SK-N-SH (cell line): Measurements from ENCODE around the gene KIAA0232. TPM values are rescaled to one million over a fixed set of nuclear protein-coding genes. Genes with fewer than 3 reads are reported as not detected.

Experiments
- CTCF ChIA-PET: fragments of 300-600, 350-600 bp; formaldehyde crosslinking; extraction: SDS; loops from one replicate; lab custom pipeline; 2021; lab: Yijun Ruan, JAX
- POLR2A ChIA-PET: fragments of 350-600 bp; sonication (Branson Sonifier 250); formaldehyde crosslinking; extraction: SDS; loops from one replicate; lab custom pipeline; 2020; ENCODE audit warnings: antibody characterized with exemption, inconsistent platforms; lab: Yijun Ruan, JAX
- DNase-seq: peaks from one replicate; pipeline ENCODE4 v3.0.0; 2012
- H2AFZ ChIP-seq: fragments of 200-600 bp; sonication (generic); 2 replicates; pipeline ENCODE4 v1.8.1; 2016; ENCODE audit warnings: antibody characterized with exemption, mild to moderate bottlenecking, low read depth
- H3F3A ChIP-seq: fragments of 200-600 bp; sonication (generic); replicated peaks from 2 replicates; pipeline ENCODE3; 2016; ENCODE audit warnings: antibody characterized with exemption, mild to moderate bottlenecking; ENCODE audit not compliant: insufficient read depth
- H3K27ac ChIP-seq, 2 experiments: fragments of 200-500 bp in 1 of 2; fragments of 200-600 bp in 1 of 2; sonication (Bioruptor generic) in 1 of 2; sonication (generic), shearing (Covaris generic) in 1 of 2; 2 replicates each; pipeline versions ENCODE4 v1.5.1 to v1.6.1; 2014 to 2016; ENCODE audit warnings: low read depth in 2 of 2, inconsistent platforms in 1 of 2, low read length in 1 of 2, mild to moderate bottlenecking in 1 of 2, mixed read lengths in 1 of 2
- H3K27me3 ChIP-seq: fragments of 200-600 bp; sonication (generic), shearing (Covaris generic); 2 replicates; pipeline ENCODE4 v1.6.1; 2016; ENCODE audit warnings: mixed run types; ENCODE audit not compliant: insufficient read depth
- H3K36me3 ChIP-seq, 2 experiments: fragments of 200-500 bp in 1 of 2; fragments of 200-600 bp in 1 of 2; sonication (Bioruptor generic) in 1 of 2; sonication (generic) in 1 of 2; replicated peaks in 1 of 2; 2 replicates each; pipeline versions ENCODE3 to v1.5.1; 2014 to 2016; ENCODE audit warnings: low read length in 1 of 2, mild to moderate bottlenecking in 1 of 2; ENCODE audit not compliant: insufficient read depth in 2 of 2, control insufficient read depth in 1 of 2
- H3K4me1 ChIP-seq, 2 experiments: fragments of 200-500 bp in 1 of 2; fragments of 200-600 bp in 1 of 2; sonication (Bioruptor generic) in 1 of 2; sonication (generic), shearing (Covaris generic) in 1 of 2; 2 replicates each; pipeline versions ENCODE4 v1.5.1 to v1.6.1; 2014 to 2016; ENCODE audit warnings: low read depth in 1 of 2, low read length in 1 of 2, mixed run types in 1 of 2; ENCODE audit not compliant: insufficient read depth in 2 of 2, control insufficient read depth in 1 of 2
- H3K4me2 ChIP-seq: fragments of 200-600 bp; sonication (generic), shearing (Covaris generic); 2 replicates; pipeline ENCODE4 v1.6.1; 2017; ENCODE audit warnings: mixed run types
- H3K4me3 ChIP-seq, 2 experiments: fragments of 200-500 bp in 1 of 2; fragments of 200-600 bp in 1 of 2; sonication (Bioruptor generic) in 1 of 2; sonication (generic), shearing (Covaris generic) in 1 of 2; 2 replicates each; pipeline versions ENCODE4 v1.5.1 to v1.8.1; 2014 to 2016; ENCODE audit warnings: low read depth in 2 of 2, inconsistent platforms in 1 of 2, low read length in 1 of 2, mild to moderate bottlenecking in 1 of 2, mixed read lengths in 1 of 2, moderate library complexity in 1 of 2
- H3K79me2 ChIP-seq: fragments of 200-600 bp; sonication (generic); 2 replicates; pipeline ENCODE4 v1.8.1; 2017; ENCODE audit warnings: mild to moderate bottlenecking; ENCODE audit not compliant: insufficient read depth
- H3K9ac ChIP-seq: fragments of 200-600 bp; sonication (generic); 2 replicates; pipeline ENCODE4 v1.6.1; 2017; ENCODE audit warnings: mixed run types
- H3K9me2 ChIP-seq: fragments of 200-600 bp; sonication (generic); 2 replicates; pipeline ENCODE4 v1.6.1; 2017; ENCODE audit warnings: mixed run types
- H3K9me3 ChIP-seq: fragments of 200-600 bp; sonication (generic); 2 replicates; pipeline ENCODE4 v1.6.1; 2017; ENCODE audit warnings: mixed run types, mild to moderate bottlenecking, moderate library complexity
- H4K20me1 ChIP-seq: fragments of 200-600 bp; sonication (generic); 2 replicates; pipeline ENCODE4 v1.6.1; 2017; ENCODE audit warnings: mild to moderate bottlenecking, mixed run types; ENCODE audit not compliant: insufficient read depth
- ELF1 ChIP-seq: IDR thresholded peaks from 2 replicates; pipeline ENCODE4 v1.4.0; 2012
- EP300 ChIP-seq, 2 experiments: IDR thresholded peaks; 2 replicates each; pipeline versions ENCODE4 v1.4.0 to v1.6.1; 2012; ENCODE audit warnings: borderline replicate concordance in 1 of 2, low read depth in 1 of 2, low read length in 1 of 2
- FOXM1 ChIP-seq: IDR thresholded peaks from 2 replicates; pipeline ENCODE4 v1.4.0; 2012; ENCODE audit warnings: low read depth, mild to moderate bottlenecking
- MEF2A ChIP-seq: IDR thresholded peaks from 2 replicates; pipeline ENCODE4 v1.4.0; 2012; ENCODE audit warnings: low read depth, borderline replicate concordance
- RCOR1 ChIP-seq: fragments of 150-350 bp; IDR thresholded peaks from 2 replicates; pipeline ENCODE4 v1.6.1; 2017; ENCODE audit warnings: antibody characterized with exemption, low read length
- RFX5 ChIP-seq: IDR thresholded peaks from 2 replicates; pipeline ENCODE4 v1.6.1; 2012; ENCODE audit warnings: mild to moderate bottlenecking, improper control_type of control experiment, low read length
- SMC3 ChIP-seq: IDR thresholded peaks from 2 replicates; pipeline ENCODE4 v1.6.1; 2012; ENCODE audit warnings: low read depth, low read length, improper control_type of control experiment
- TAF1 ChIP-seq: IDR thresholded peaks from 2 replicates; pipeline ENCODE4 v1.6.1; 2012; ENCODE audit warnings: low read depth, mild to moderate bottlenecking, low read length, moderate library complexity, borderline replicate concordance
- TEAD4 ChIP-seq: IDR thresholded peaks from 2 replicates; pipeline ENCODE4 v1.4.0; 2012; ENCODE audit warnings: mild to moderate bottlenecking, borderline replicate concordance; ENCODE audit not compliant: insufficient read depth
- WGBS: methylation state at CpG from one replicate; pipeline ENCODE4 v1.1.6; 2017; ENCODE audit warnings: low lambda C conversion rate; 5-methylcytosine and 5-hydroxymethylcytosine counted together
- polyA plus RNA-seq, 3 experiments: library from polyadenylated mRNA; depleted of rRNA; stranded (reverse); fragments of >200 nt; gene quantifications; 2 replicates each; pipeline ENCODE4 v1.2.3, GENCODE V29; 2012
- TF ChIP-seq, protein P1 (sequence below): IDR thresholded peaks from 2 replicates; pipeline ENCODE4 v1.4.0; 2012; ENCODE audit warnings: low read depth, borderline replicate concordance
- TF ChIP-seq, protein P2 (sequence below): fragments of 150-350 bp; IDR thresholded peaks from 2 replicates; pipeline ENCODE4 v1.6.1; 2016; ENCODE audit warnings: mild to moderate bottlenecking, low read depth, low read length
- TF ChIP-seq, protein P3 (sequence below): fragments of 200-600 bp; sonication (generic); IDR thresholded peaks from 2 replicates; pipeline ENCODE4 v1.6.1; 2017; ENCODE audit warnings: antibody characterized with exemption, mild to moderate bottlenecking, moderate library complexity
- TF ChIP-seq, protein P4 (sequence below): IDR thresholded peaks from 2 replicates; pipeline ENCODE4 v1.4.0; 2012; ENCODE audit warnings: low read depth, borderline replicate concordance

Gene KIAA0232
- polyA plus RNA-seq, 1 of the 3 experiments (the other 2 are of a cell fraction), result 5.7 TPM

DNA sequence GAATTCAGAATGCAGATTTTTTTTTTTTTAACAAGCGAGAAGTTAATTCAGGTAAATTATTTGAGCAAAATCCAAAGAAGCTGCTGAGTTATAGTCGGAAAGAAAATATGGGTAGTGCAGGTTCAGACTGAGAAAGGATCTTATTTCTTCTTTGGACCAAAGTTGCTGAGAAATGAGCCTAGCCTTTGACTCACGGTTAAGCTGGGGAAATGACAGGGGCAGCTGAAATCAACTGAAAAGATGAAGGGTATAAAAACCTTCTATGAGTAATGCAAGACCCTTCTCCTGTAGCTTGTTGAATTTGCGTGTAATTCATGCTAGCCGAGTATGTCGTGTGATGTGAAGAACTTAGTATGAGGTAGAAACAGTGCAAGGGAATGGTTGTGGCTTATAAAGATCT is 63.0 kb downstream of the KIAA0232 start:
- Histone ChIP-seq H3K4me2 (no peak overlapping the region), H3K9ac (no peak overlapping the region), H3K9me3 (no peaks in the 10 kb centered on the region), H3K4me1 (peaks cover 0 to 7% of the 10 kb centered on the region in 2 experiments; a peak in 2 of 4 replicates), H3K27me3 (no peaks in the 10 kb centered on the region), H2AFZ (no peak overlapping the region), H3K4me3 (no peak overlapping the region), H3K36me3 (peaks cover 12 to 40% of the 10 kb centered on the region in 2 experiments), H3K9me2 (no peaks in the 10 kb centered on the region), H3K79me2 (peaks cover 49% of the 10 kb centered on the region; the same call in 1 of the 2 replicates), H3K27ac (no peak overlapping the region), H3F3A (no peaks in the 10 kb centered on the region), H4K20me1 (peaks cover under 1% of the 10 kb centered on the region)
- WGBS, result 98% methylated on average over 6 of the region's 6 CpGs
- DNase-seq, result no peak
- TF ChIP-seq TEAD4 (no peak), TAF1 (no peak), RCOR1 (no peak), ELF1 (no peak), RFX5 (no peak)
- TF ChIP-seq, protein P1, sequence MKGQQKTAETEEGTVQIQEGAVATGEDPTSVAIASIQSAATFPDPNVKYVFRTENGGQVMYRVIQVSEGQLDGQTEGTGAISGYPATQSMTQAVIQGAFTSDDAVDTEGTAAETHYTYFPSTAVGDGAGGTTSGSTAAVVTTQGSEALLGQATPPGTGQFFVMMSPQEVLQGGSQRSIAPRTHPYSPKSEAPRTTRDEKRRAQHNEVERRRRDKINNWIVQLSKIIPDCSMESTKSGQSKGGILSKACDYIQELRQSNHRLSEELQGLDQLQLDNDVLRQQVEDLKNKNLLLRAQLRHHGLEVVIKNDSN, result no peak
- TF ChIP-seq, protein P2, sequence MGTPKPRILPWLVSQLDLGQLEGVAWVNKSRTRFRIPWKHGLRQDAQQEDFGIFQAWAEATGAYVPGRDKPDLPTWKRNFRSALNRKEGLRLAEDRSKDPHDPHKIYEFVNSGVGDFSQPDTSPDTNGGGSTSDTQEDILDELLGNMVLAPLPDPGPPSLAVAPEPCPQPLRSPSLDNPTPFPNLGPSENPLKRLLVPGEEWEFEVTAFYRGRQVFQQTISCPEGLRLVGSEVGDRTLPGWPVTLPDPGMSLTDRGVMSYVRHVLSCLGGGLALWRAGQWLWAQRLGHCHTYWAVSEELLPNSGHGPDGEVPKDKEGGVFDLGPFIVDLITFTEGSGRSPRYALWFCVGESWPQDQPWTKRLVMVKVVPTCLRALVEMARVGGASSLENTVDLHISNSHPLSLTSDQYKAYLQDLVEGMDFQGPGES, result no peak
- TF ChIP-seq, protein P3, sequence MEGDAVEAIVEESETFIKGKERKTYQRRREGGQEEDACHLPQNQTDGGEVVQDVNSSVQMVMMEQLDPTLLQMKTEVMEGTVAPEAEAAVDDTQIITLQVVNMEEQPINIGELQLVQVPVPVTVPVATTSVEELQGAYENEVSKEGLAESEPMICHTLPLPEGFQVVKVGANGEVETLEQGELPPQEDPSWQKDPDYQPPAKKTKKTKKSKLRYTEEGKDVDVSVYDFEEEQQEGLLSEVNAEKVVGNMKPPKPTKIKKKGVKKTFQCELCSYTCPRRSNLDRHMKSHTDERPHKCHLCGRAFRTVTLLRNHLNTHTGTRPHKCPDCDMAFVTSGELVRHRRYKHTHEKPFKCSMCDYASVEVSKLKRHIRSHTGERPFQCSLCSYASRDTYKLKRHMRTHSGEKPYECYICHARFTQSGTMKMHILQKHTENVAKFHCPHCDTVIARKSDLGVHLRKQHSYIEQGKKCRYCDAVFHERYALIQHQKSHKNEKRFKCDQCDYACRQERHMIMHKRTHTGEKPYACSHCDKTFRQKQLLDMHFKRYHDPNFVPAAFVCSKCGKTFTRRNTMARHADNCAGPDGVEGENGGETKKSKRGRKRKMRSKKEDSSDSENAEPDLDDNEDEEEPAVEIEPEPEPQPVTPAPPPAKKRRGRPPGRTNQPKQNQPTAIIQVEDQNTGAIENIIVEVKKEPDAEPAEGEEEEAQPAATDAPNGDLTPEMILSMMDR, result no peak
- TF ChIP-seq, protein P4, sequence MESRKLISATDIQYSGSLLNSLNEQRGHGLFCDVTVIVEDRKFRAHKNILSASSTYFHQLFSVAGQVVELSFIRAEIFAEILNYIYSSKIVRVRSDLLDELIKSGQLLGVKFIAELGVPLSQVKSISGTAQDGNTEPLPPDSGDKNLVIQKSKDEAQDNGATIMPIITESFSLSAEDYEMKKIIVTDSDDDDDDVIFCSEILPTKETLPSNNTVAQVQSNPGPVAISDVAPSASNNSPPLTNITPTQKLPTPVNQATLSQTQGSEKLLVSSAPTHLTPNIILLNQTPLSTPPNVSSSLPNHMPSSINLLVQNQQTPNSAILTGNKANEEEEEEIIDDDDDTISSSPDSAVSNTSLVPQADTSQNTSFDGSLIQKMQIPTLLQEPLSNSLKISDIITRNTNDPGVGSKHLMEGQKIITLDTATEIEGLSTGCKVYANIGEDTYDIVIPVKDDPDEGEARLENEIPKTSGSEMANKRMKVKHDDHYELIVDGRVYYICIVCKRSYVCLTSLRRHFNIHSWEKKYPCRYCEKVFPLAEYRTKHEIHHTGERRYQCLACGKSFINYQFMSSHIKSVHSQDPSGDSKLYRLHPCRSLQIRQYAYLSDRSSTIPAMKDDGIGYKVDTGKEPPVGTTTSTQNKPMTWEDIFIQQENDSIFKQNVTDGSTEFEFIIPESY, result no peak
- ChIA-PET POLR2A (no interaction called here), CTCF (interaction anchor here (1.0 to 1.6 kb wide), 4 partner anchors 16 to 97 kb away, joined by 3 to 5 read pairs (median 3); no protein-coding TSS in a partner anchor)

DNA sequence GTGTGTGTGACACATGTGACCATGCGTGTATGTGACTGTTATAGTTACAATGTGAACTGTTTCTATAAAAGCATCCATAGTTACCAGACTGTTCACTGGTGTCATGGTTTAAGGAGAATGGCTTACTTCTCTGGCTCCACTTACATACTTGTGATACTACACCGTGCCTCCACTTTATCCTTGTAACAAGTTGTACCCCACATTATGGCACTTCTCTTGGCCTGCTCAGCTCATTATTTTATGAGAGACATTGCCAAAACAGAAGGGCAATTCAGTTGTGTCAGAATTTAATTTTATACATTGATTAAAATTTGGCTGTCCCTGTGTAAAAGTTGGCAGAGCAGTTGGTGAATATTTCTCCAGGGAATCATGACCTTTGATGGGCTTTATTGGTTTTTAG is 64.7 kb downstream of the KIAA0232 start:
- CTCF ChIA-PET, result interaction anchor here (1.0 kb wide), 1 partner anchor 27 kb away, joined by 3 read pairs; no protein-coding TSS in a partner anchor
- Histone ChIP-seq H3K4me2 (no peak overlapping the region), H3K9me2 (no peaks in the 10 kb centered on the region), H3K4me1 (peaks cover 0 to 7% of the 10 kb centered on the region in 2 experiments; a peak in 2 of 4 replicates), H3K36me3 (peaks cover 9 to 35% of the 10 kb centered on the region in 2 experiments), H3K79me2 (peaks cover 55% of the 10 kb centered on the region; the same call in 1 of the 2 replicates), H3K4me3 (no peak overlapping the region), H3K9ac (no peak overlapping the region), H2AFZ (no peak overlapping the region), H3K27ac (no peak overlapping the region), H4K20me1 (no peaks in the 10 kb centered on the region), H3F3A (no peaks in the 10 kb centered on the region), H3K27me3 (no peaks in the 10 kb centered on the region), H3K9me3 (no peaks in the 10 kb centered on the region)
- no peak for TF ChIP-seq EP300 (IDR thresholded peaks at IDR 0.05; ENCODE audit: borderline replicate concordance in 1 of 2, low read depth in 1 of 2, low read length in 1 of 2)
- no peak for TF ChIP-seq FOXM1
- no peak for TF ChIP-seq SMC3
- TF ChIP-seq MEF2A, result no peak
- POLR2A ChIA-PET, result no interaction called here
- DNase-seq, result no peak
- 65% methylated on average over 2 of the region's 2 CpGs for WGBS
